Naive thymus-derived CD4-positive, alpha-beta T cell (primary cell): ENCODE results near the gene AKAP6. TPM values are rescaled to one million over a fixed set of nuclear protein-coding genes. Genes with fewer than 3 reads are reported as not detected.

Source experiments
- ATAC-seq: fragments of 150-1000 bp; cut with Tn5 transposase; 2 replicates; pipeline ENCODE4 v1.10.0; 2021; ENCODE audit warnings: mild to moderate bottlenecking, moderate library complexity
- CTCF ChIA-PET: fragments of 350-600 bp; sonication (Branson Sonifier 250); formaldehyde crosslinking; loops from one replicate; lab custom pipeline; 2021; ENCODE audit warnings: antibody characterized with exemption; lab: Charles Lee
- POLR2A ChIA-PET: fragments of 350-600 bp; sonication (Branson Sonifier 250); formaldehyde crosslinking; loops from one replicate; lab custom pipeline; 2021; ENCODE audit warnings: antibody characterized with exemption, inconsistent platforms; lab: Charles Lee
- DNase-seq, 9 donors: peaks; one replicate each; pipeline versions ENCODE4 v3.0.0 to v3.0.0-alpha.2; 2020 to 2022; ENCODE audit warnings: mixed read lengths in 1 of 9
- H3K27ac ChIP-seq: one replicate; pipeline ENCODE4 v1.7.0; 2013; ENCODE audit warnings: mild to moderate bottlenecking, low read depth, low read length, moderate library complexity
- H3K27me3 ChIP-seq, 2 donors: one replicate each; pipeline ENCODE4 v1.7.0; 2013; ENCODE audit warnings: low read length in 2 of 2, mild to moderate bottlenecking in 2 of 2, moderate library complexity in 2 of 2; ENCODE audit not compliant: control insufficient read depth in 2 of 2, insufficient read depth in 2 of 2
- H3K36me3 ChIP-seq, 3 experiments: 1 replicate in 2 of 3; 2 replicates in 1 of 3; pipeline ENCODE4 v1.7.0; 2013; ENCODE audit warnings: low read length in 3 of 3, mild to moderate bottlenecking in 3 of 3, moderate library complexity in 1 of 3; ENCODE audit not compliant: insufficient read depth in 3 of 3, control insufficient read depth in 2 of 3
- H3K4me1 ChIP-seq, 2 donors: one replicate each; pipeline ENCODE4 v1.7.0; 2013; ENCODE audit warnings: low read length in 2 of 2, mild to moderate bottlenecking in 2 of 2, moderate library complexity in 1 of 2; ENCODE audit not compliant: control insufficient read depth in 2 of 2, insufficient read depth in 2 of 2
- H3K4me3 ChIP-seq: 2 replicates; pipeline ENCODE4 v1.7.0; 2013; ENCODE audit warnings: mild to moderate bottlenecking, low read length
- H3K9me3 ChIP-seq, 3 experiments: 1 replicate in 2 of 3; 2 replicates in 1 of 3; pipeline ENCODE4 v1.7.0; 2013; ENCODE audit warnings: low read length in 3 of 3; ENCODE audit not compliant: control insufficient read depth in 2 of 3
- H3K27ac Mint-ChIP-seq, 9 donors: one replicate each; pipeline ENCODE4 v1.8.0; 2020 to 2022; ENCODE audit warnings: mixed read lengths in 9 of 9, mild to moderate bottlenecking in 8 of 9, moderate library complexity in 5 of 9, inconsistent platforms in 2 of 9
- H3K27me3 Mint-ChIP-seq, 5 donors: one replicate each; pipeline ENCODE4 v1.8.0; 2021 to 2022; ENCODE audit warnings: mixed read lengths in 5 of 5, mild to moderate bottlenecking in 1 of 5
- H3K36me3 Mint-ChIP-seq, 5 donors: one replicate each; pipeline ENCODE4 v1.8.0; 2020 to 2022; ENCODE audit warnings: mixed read lengths in 5 of 5, mild to moderate bottlenecking in 3 of 5, inconsistent platforms in 1 of 5
- H3K4me1 Mint-ChIP-seq, 7 donors: one replicate each; pipeline ENCODE4 v1.8.0; 2020 to 2022; ENCODE audit warnings: mixed read lengths in 7 of 7, mild to moderate bottlenecking in 3 of 7, inconsistent platforms in 1 of 7
- H3K4me3 Mint-ChIP-seq, 10 donors: one replicate each; pipeline ENCODE4 v1.8.0; 2020 to 2022; ENCODE audit warnings: mild to moderate bottlenecking in 10 of 10, mixed read lengths in 10 of 10, moderate library complexity in 6 of 10, inconsistent platforms in 2 of 10
- H3K9me3 Mint-ChIP-seq, 11 donors: one replicate each; pipeline ENCODE4 v1.8.0; 2020 to 2022; ENCODE audit warnings: mixed read lengths in 11 of 11, mild to moderate bottlenecking in 4 of 11, inconsistent platforms in 1 of 11, moderate library complexity in 1 of 11
- intact Hi-C, 2 donors: fragments of 100-400 bp; cut with micrococcal nuclease; formaldehyde crosslinking; loops; one replicate each; pipeline ENCODE4 v1.15.1; 2023
- polyA plus RNA-seq, 2 donors: library from polyadenylated mRNA; unstranded; fragments of 300-500 nt; fragmentation: Illumina TruSeq; gene quantifications; one replicate each; pipeline ENCODE4 v1.2.3, GENCODE V29; 2021
- total RNA-seq, 6 experiments: library from RNA in 5 of 6; stranded (reverse) in 5 of 6; gene quantifications; 1 replicate in 5 of 6; 2 replicates in 1 of 6; pipeline ENCODE4 v1.2.3 and lab custom pipeline; 2021 to 2026

AKAP6 gene
- total and polyA plus RNA-seq, 7 experiments from 2014 or later = 0.29 to 7.9 (median 4.1) TPM

DNA sequence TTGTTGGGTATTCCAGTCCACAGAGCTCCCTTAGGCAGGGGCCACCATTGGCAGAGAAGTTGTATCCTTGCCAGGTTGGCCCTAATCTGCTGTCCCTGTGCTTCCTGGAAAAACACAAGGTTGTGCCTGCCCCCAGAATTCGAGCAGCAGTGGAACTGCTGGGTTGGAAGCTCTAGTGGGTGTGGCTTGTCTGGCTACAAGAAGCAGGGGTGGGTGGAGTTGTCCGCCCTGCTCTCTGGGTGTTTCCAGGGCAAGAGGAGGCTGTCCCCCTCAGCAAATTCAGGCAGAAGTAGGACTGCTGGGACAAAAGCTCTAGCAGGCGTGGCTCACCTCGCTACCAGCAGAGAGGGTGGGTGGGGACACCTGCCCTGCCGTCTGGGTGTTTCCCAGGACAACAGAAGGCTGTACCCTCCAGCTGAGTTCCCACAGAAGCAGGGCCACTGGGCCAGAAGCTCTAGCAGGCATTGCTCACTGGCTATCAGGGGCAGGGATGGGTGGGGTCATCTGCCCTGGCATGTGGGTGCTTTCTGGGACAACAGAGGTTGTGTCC, 536.8 kb downstream of the AKAP6 start:
- H3K4me1 Mint-ChIP-seq = peaks cover 0 to 2% (median 0%) of the 10 kb centered on the region in 7 donors
- no peak overlapping the region for H3K4me3 ChIP-seq
- no peak overlapping the region for H3K4me3 Mint-ChIP-seq
- H3K4me1 ChIP-seq = no peaks in the 10 kb centered on the region
- H3K36me3 Mint-ChIP-seq = no peaks in the 10 kb centered on the region
- H3K36me3 ChIP-seq = no peaks in the 10 kb centered on the region
- no peak overlapping the region for H3K27ac Mint-ChIP-seq
- peaks cover 0 to 3% (median 0%) of the 10 kb centered on the region in 5 donors for H3K27me3 Mint-ChIP-seq
- DNase-seq (no peak), ATAC-seq (no peak)
- ChIA-PET POLR2A (no interaction called here), CTCF (no interaction called here)
- intact Hi-C loops = no loop called here
- no peaks in the 10 kb centered on the region for H3K9me3 ChIP-seq
- H3K27ac ChIP-seq = no peak overlapping the region
- H3K9me3 Mint-ChIP-seq = peaks cover 3 to 22% (median 5%) of the 10 kb centered on the region in 11 donors
- H3K27me3 ChIP-seq = no peaks in the 10 kb centered on the region

DNA sequence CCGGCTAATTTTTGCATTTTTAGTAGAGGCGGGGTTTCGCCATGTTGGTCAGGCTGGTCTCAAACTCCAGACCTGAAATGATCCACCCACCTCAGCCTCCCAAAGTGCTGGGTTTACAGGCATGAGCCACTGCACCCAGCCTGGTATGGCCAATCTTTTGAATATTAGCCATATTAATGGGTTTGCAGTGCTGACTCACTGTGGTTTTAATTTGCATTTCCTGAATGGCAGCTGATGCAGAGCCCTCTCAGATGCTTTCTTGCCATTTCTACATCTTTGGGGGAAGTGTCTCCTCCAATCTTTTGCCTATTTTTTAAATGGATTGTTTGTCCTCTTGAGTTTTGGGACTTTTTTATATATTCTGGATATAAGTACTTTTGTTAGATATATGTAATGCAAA, 554.1 kb downstream of the AKAP6 start:
- no peak for DNase-seq
- ChIA-PET POLR2A (no interaction called here), CTCF (no interaction called here)
- H3K27ac Mint-ChIP-seq = no peak overlapping the region
- H3K4me1 Mint-ChIP-seq = no peaks in the 10 kb centered on the region
- no peaks in the 10 kb centered on the region for H3K27me3 ChIP-seq
- no peak overlapping the region for H3K27ac ChIP-seq
- no peak overlapping the region for H3K4me3 Mint-ChIP-seq
- H3K36me3 ChIP-seq = no peaks in the 10 kb centered on the region
- peaks cover 0 to 17% (median 7%) of the 10 kb centered on the region in 11 donors for H3K9me3 Mint-ChIP-seq
- no peak overlapping the region for H3K4me3 ChIP-seq
- no peaks in the 10 kb centered on the region for H3K4me1 ChIP-seq
- ATAC-seq = no peak
- H3K27me3 Mint-ChIP-seq = peaks cover 0 to 9% (median 5%) of the 10 kb centered on the region in 5 donors
- no peaks in the 10 kb centered on the region for H3K36me3 Mint-ChIP-seq
- intact Hi-C loops = no loop called here
- H3K9me3 ChIP-seq = peaks cover 0 to 4% (median 0%) of the 10 kb centered on the region in 3 experiments

Other genes with a start within 250 kb of the AKAP6 start
- gene RNU6-7, start 127.3 kb upstream of the AKAP6 start, total RNA-seq = not detected
- not detected for gene RNU6-7, start 127.3 kb upstream of the AKAP6 start, polyA plus RNA-seq
- gene RNU6-8, start 126.0 kb upstream of the AKAP6 start, total RNA-seq = not detected
- not detected for gene RNU6-8, start 126.0 kb upstream of the AKAP6 start, polyA plus RNA-seq